Embryonic facial prominence (tissue), 1 donor: ENCODE data around the gene CEP131.

Experiments
- DNase-seq: peaks from one replicate; pipeline ENCODE4 v3.0.0-alpha.2; 2016; ENCODE audit errors: extremely low spot score

Gene CEP131

DNA sequence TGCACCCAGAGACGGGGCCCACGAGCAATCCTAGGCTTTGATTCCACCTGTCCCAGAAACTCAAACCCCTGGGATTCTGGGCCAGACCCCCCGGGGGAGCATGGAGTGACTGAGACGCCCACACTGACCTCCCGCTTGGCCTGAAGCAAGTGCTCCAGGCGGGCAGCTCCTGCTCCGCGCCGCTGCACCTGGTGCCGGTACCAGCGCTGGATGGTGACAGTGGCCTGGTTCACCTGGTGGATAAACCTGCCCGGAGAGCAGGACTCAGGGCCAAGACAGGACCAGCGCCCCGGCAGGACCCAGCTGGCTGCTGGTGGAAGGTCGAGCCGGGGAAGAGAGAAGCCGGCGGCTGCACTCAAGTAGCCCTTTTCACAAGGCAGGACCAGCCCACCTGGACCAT, 22.6 kb downstream of the CEP131 start:
- DNase-seq = no peak

- DNase-seq = no peak
These were observed 23.3 kb downstream of the CEP131 start for GRCh38 chr17:81199482-81199830.

DNA sequence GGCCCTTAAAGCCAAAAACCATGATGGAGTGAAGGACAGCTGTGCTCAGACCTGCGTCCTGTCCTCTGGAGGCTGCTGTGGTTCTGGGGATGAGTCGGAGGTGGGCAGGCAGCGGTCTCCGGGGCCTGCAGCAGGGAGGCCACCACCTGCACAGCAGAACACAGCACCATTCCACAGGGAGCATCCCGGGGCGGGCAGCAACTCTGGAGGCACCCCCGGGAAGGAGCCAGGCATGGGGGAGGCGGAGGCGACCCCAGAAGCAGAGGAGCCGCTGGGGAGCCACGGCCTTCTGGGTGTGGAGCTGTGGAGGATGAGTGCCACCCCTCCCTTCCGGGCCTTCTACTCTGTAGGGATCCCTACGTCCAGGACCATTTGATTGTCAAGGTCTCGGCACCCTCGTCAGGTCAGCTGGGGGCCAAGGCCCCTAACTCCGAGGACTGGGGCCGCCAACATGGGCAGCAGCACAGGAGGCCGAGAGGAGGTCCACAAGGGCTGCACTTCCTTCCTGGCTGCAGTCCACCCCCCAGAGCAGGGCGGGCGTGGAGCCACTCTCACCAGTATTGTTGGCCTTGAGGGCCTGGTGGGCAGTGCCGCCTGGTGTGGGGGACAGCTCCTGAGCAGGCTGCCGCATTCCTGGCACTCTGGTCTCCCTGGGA, 23.8 kb downstream of the CEP131 start:
- no peak for DNase-seq

- DNase-seq = no peak
These were observed 24.8 kb downstream of the CEP131 start for GRCh38 chr17:81197831-81198490.

DNA sequence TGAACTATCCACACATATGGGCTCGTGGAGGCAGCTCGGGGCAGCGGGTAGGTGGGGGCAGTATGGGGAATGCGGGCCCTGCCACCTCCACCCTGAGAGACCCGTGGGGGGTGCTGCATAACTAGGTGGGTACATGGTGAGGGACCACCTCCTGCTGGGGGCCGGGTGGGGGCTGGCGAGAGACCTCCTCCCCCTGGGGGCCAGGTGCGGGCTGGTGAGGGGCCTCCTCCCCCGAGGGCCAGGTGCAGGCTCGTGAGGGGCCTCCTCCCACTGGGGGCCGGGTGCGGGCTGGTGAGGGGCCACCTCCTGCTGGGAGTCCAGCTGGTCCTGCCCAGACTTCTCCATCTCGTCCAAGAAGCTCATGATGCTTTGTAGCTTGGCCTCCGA, 25.4 kb downstream of the CEP131 start:
- no peak for DNase-seq

DNA sequence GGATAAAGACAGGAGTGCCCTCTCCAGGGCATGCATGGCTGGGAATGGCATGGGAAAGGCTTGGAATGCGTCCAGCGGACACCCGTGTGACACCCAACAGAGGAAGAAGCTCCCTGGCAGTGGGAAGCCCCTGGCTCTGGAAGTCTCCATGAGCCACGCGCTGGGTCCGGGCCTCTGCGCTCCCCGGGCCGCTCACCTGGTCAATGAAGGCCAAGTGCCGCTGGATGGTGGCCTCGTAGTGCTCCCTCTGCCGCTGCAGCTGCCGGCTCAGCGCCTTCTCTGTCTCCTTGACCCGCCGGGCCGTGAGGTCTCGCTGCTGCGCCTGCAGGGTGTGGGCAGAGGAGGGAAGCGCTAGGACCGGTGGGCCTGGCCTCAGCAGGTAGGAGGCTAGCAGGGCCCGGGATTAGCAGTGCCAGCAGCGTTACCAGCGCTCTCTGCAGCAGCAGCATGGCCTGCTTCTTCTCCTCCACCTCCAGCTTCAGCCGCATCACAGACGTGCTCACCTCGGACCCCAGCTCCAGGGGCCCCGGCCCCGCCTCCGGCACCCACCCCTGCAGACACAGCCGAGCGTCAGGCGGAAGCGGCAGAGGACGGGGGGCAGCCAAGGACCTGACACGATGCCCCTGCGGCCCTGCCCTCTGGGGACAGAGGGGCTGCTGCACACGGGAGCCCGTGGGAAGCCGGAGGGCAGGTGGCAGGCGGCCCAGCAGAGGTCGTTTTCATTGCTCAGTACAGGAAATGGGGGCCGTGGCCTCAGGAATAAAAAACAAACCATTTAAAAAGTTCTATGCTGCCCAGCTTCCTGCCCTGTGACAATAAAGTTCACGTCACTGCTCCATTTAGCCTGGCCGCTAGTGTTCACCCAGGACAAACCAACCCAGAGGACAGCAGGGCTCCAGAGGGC, 26.0 kb downstream of the CEP131 start:
- no peak for DNase-seq

DNA sequence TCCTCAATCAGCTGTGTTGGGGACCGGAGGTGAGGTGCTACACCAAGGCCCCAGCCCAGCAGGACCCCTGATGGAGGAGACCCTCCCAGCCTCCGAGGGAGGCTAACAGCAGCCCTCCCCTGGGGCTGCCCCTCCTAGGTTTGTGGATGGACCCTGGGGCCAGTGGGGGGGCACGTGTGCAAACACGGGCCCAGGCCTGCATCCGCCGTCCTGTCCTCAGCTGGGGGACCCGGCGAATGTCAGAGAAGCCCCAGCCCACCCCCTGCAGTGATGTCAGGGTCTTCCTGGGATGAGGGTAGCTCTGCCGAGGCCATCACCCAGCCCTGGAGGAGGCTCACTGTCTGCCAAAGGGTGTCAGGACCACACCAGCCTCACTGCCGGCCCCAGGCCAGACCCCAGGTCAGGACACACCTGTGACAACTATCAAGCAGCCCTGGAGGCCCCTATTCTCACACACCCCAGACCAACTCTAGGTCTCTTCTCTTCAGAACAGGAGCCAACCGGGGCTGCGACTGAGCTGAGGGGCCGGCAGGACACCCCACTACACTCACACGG, 26.7 kb downstream of the CEP131 start:
- no peak for DNase-seq

GRCh38 chr17:81194941-81195901, 27.5 kb downstream of the CEP131 start:
- no peak for DNase-seq

DNA sequence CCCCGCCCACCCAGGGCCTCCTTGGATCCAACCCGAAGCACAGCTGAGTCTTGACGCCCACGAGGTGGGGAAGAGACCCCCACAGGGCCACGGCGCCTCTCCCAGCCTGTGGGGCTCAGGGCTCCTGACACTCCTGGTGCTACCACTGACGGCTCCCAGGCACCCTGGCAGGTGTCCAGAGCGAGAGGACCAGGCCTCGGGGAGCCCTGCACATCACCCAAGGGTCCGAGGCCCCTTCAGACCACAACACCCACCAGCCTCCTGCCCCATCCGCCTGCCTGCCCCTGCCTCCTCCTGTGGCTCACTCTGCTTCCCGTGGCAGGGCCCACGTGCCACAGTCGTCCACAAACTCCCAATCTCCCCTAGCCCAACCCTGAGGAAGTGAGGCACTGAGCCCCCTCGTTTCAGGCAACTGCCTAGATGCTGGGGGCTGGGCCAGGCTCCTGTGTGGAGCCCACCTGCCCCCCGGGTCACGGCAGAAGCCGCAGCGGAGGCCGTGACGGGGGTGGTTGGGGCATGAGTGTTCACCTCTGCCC, 28.5 kb downstream of the CEP131 start:
- no peak for DNase-seq

DNA sequence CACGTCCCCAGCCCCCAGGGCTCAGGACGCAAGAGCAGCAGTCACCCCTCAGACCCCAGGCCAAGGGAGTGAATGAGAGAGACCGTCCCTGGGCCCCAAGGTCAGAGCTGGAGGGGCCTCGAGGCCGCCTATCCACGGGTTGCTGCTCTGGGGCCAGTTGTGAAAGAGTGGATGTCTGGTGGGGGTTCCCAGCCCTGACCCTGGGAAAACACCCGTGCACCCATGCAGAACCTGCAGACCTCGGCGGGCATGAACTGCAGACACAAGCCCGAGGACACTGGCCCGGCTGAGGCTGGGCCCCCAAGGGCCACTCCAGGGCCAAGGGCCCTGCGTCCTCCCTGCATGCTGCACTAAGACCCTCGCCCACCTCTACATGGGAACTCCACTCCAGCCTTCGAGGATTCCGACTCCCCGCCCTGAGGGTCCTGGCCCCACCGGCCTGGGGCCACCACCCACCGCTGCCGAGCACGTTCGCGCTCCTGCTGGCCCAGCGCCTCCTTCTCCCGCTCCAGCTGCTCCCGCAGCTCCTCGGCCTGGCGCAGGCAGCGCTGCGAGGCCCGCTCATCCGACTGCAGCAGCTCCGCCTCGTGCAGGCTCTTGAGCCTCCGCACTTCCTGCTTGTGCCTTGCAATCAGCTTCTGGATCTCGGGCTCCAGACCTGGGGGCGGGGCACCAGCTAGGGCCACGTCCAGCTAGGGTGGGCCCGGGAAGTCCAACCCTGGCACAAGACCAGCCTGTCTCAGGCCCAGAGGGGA, 29.1 kb downstream of the CEP131 start:
- DNase-seq = no peak

DNA sequence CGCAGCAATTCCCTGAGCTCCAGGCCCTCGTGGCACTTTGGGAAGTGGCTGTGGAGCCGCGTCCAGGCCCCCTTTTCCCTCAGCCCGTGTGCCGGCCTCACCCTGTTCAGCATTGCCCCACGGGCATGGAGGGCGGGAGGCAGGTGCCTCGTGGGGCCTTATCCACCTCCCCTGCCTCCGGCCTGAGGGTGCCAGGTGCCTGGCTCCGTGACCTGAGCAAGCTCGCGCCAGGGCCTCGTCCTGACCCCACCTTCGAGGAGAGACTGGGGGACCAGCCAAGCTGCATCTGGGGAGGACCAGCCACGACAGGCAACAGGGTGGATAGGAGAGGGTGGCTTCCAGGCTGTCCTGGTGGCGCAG, 29.7 kb downstream of the CEP131 start:
- DNase-seq = no peak

DNA sequence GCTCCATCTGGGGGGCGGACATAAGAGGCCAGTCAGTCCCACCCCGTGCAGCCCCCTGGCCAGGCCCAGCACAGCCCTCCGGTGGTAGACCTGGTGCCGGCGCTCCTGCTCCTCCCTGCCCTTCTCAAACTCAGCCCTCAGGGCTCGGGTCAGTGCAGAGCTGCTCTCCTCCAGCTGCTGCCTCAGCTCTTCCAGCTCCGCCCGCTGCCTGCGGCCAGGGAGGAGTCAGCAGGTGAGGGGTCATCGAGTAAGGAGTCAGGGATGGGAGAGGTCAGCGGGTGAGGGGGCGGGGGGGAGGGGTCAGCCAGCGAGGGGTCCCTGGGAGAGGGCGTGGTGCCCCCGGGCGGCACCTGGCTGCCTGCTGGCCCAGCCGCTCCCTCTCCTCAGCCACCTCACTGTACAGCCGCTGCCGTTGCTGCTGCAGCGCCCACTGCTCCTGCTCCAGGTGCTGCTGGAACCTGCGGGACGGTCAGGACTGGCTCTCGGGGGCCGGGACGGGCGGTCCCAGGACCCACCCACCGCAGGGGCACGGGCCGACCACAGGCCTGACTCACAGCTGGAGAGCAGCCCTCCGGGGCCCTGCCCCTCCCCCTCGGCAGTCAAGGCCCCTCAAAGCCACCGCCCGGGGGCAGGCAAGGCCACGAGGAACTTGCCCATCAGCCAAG, 30.2 kb downstream of the CEP131 start:
- DNase-seq = no peak

GRCh38 chr17:81191646-81192045, 31.1 kb downstream of the CEP131 start:
- no peak for DNase-seq

DNA sequence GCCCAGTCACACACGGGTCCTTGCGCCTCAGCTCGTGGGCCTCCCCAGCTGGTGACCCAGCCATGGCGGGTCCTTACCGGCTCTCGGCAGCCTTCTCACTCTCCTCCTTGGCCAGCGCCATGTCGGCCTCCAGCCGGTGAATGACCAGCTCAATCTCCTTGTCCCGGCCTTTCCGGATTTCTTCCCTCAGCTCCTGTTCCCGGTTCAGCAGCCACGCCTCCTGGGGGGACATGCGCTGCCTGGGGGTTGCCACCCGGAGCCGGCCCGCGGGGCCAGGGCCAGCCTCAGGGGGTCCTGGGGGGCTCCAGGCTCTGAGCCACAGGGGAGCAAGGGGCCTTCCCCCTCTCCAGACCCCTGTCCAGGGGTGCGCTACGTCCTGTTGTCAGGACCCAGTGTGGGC, 31.6 kb downstream of the CEP131 start:
- no peak for DNase-seq

- DNase-seq = no peak
These were observed 32.2 kb downstream of the CEP131 start for GRCh38 chr17:81190591-81190990.

GRCh38 chr17:81189670-81190530, 32.9 kb downstream of the CEP131 start:
- no peak for DNase-seq

DNA sequence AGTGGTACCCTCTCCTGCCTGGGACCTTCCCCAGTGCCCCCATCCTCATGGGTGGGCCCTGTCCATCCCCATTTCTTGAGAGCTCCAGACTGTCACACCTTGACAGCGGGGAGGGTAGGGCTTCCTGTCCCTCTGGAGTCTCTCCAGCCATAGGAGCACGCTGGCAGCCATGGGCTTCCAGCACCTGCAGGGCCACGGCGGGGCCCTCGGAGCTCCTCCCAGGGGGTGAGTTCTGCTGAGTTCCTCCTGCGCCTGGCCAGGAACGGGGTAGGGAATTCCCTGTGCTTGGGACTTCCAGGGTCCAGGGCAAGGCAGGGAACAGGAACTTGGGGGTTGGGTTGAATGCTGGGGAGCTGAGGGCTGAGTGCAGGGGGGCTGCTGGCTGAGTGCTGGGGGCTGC, 33.7 kb downstream of the CEP131 start:
- DNase-seq = no peak

DNA sequence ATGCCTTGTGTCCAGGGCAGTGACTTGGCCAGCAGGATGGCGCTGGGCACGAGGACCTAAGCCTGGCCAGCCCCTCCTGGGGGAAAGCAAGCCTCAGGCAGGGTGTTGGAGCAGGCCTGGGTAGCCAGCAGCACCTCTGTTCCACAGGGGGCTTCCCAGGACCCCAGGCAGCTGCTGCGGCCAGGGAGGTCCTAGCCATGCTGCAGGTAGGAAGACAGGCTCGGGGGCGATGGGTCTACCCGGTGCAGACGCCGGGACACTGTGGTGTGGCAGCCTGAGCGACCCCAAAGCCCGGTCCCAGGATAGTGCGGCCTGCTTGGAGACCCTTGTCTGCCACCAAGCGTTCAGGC, 34.3 kb downstream of the CEP131 start:
- DNase-seq = no peak
